BJ (cell line): ENCODE measurements around the gene RASSF4. TPM values are rescaled to one million over a fixed set of nuclear protein-coding genes. Genes with fewer than 3 reads are reported as not detected.

Source experiments
- CTCF ChIA-PET: fragments of 350-600 bp; formaldehyde crosslinking; extraction: SDS; loops from one replicate; lab custom pipeline; 2021; ENCODE audit warnings: antibody characterized with exemption, inconsistent platforms; lab: Yijun Ruan, JAX
- POLR2A ChIA-PET: fragments of 300-600 bp; sonication (Branson Sonifier 250); formaldehyde crosslinking; extraction: SDS; loops from one replicate; lab custom pipeline; 2021; ENCODE audit warnings: antibody characterized with exemption; lab: Charles Lee
- DNase-seq: peaks from one replicate; pipeline ENCODE4 v3.0.0-alpha.2; 2011; ENCODE audit warnings: low read depth
- H3K27me3 ChIP-seq: 2 replicates; pipeline ENCODE4 v1.6.0; 2011; ENCODE audit warnings: low read length; ENCODE audit not compliant: control insufficient read depth, insufficient read depth
- H3K36me3 ChIP-seq: 2 replicates; pipeline ENCODE4 v1.5.1; 2011; ENCODE audit warnings: low read length; ENCODE audit not compliant: control insufficient read depth, insufficient read depth
- H3K4me3 ChIP-seq: 2 replicates; pipeline ENCODE4 v1.5.1; 2011; ENCODE audit warnings: low read depth, mild to moderate bottlenecking, control low read depth, low read length
- CTCF ChIP-seq: IDR thresholded peaks from 2 replicates; pipeline ENCODE4 v1.5.1; 2011; ENCODE audit warnings: low read depth, mild to moderate bottlenecking, control low read depth, inconsistent platforms, low read length, moderate library complexity; ENCODE audit not compliant: insufficient read depth
- polyA plus RNA-seq: library from polyadenylated mRNA; depleted of rRNA; stranded (reverse); fragments of >200 nt; gene quantifications from 2 replicates; pipeline ENCODE4 v1.2.3, GENCODE V29; 2011

The RASSF4 gene
- polyA plus RNA-seq, 1 experiment, result 3.9 TPM

GRCh38 chr10:44986179-44986578 is 26.6 kb downstream of the RASSF4 start:
- no peak for TF ChIP-seq CTCF
- CTCF ChIA-PET, result interaction anchor here (1.7 kb wide), 1 partner anchor 11 kb away, joined by 5 read pairs; no protein-coding TSS in a partner anchor
- Histone ChIP-seq H3K36me3 (no peaks in the 10 kb centered on the region), H3K4me3 (no peak overlapping the region), H3K27me3 (no peaks in the 10 kb centered on the region)
- no peak for DNase-seq
- POLR2A ChIA-PET, result no interaction called here

DNA sequence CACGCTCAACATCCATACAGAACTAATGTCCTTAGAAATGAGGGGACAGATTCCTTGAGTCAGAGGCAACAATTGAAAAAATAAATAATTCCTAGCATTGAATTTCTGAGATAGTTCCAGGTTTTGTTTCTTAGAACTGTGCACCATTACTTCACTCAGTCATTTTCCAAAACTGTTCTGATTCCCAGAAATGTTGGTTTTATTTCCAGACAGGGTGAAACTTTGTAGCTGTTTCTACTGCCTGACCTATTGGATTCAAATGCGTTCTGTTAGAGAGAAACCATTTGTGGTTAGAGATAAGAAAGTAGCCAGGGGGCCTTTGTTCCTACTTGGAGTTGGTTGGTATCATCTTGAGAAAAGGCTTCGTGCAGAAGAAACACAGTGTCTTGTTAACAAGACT is 27.1 kb downstream of the RASSF4 start:
- H3K27me3 ChIP-seq, result no peaks in the 10 kb centered on the region
- no peak overlapping the region for H3K4me3 ChIP-seq
- no peak for TF ChIP-seq CTCF
- H3K36me3 ChIP-seq, result no peaks in the 10 kb centered on the region
- POLR2A ChIA-PET, result no interaction called here
- CTCF ChIA-PET, result interaction anchor here (1.7 kb wide), 1 partner anchor 11 kb away, joined by 5 read pairs; no protein-coding TSS in a partner anchor
- no peak for DNase-seq

DNA sequence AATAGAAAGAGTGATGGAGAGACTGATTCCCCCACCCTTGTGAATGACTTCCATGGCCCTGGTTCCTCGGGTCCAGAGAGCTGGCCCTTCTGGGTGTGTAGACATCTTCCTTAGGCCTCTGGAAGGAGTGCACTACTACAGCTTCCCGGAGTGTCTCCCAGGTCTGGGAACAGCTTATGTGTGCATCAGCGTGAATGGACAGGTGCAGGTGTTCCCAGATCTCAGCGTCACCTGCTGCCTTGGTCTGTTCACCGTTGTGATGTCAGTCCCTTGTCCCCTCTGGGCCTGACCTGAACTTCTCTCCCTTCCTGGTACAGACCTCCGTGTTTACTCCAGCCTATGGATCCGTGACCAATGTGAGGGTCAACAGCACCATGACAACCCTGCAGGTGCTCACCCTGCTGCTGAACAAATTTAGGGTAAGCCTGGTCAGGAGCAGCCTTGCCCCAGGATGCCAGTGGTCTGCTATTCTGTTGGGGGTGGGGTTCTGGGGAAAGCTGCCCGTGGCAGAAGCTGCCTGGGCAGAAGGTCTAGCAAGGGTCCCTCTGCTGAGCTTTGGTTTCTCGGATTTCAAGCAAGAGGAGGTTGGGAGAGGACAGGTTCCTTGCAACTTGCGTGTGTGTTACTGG is 29.5 kb downstream of the RASSF4 start:
- DNase-seq, result no peak
- Histone ChIP-seq H3K4me3 (no peak overlapping the region), H3K27me3 (no peaks in the 10 kb centered on the region), H3K36me3 (no peaks in the 10 kb centered on the region)
- TF ChIP-seq CTCF, result no peak
- CTCF ChIA-PET, result interaction anchor here (1.1 kb wide), 1 partner anchor 56 kb away, joined by 4 read pairs; no protein-coding TSS in a partner anchor
- POLR2A ChIA-PET, result no interaction called here

DNA sequence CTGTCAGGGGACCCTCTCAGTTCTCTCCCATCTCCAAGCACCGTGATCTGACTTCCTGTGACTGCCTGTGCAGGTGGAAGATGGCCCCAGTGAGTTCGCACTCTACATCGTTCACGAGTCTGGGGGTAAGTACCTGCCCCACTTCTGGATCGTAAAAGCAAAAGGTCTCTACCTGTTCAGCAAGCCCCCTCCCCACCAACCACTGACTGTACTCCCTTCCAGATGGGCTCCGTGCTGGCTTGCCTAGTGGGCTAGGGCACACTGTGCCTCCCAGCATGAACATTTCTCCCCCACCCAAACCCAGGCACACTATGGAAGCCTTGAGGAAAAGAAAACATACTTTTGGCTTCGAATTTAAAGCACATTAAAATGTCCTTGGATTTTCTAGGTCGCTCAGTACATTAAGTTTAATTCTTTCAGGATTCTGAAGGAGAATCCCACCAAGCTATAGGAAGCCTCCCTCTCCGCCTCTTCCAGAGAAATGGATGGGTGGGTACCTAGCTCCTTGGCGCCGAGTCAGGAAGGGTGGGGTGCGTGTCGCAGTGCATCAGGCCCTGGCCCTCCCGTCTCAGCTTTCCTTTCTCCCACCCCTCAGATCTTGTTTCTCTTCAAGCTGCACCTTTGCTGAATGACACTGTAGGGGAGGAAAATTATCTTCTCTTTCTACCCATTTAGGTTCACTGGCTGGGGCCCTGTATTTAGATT is 30.1 kb downstream of the RASSF4 start:
- no peaks in the 10 kb centered on the region for H3K36me3 ChIP-seq
- no peak for DNase-seq
- H3K27me3 ChIP-seq, result no peaks in the 10 kb centered on the region
- no peak for TF ChIP-seq CTCF
- POLR2A ChIA-PET, result no interaction called here
- CTCF ChIA-PET, result interaction anchor here (1.0 to 1.4 kb wide), 2 partner anchors 11 to 57 kb away, joined by 3 to 4 read pairs; partner anchors contain the start of gene DEPP1
- H3K4me3 ChIP-seq, result no peak overlapping the region

GRCh38 chr10:44990302-44990655 is 30.7 kb downstream of the RASSF4 start:
- no peak for DNase-seq
- 0 out of 2 replicates have a peak, but pooled peaks have one; percentile 9 for TF ChIP-seq CTCF
- H3K4me3 ChIP-seq, result no peak overlapping the region
- H3K36me3 ChIP-seq, result no peaks in the 10 kb centered on the region
- CTCF ChIA-PET, result interaction anchor here (1.0 to 1.4 kb wide), 2 partner anchors 11 to 57 kb away, joined by 3 to 4 read pairs; partner anchors contain the start of gene DEPP1
- H3K27me3 ChIP-seq, result no peaks in the 10 kb centered on the region
- POLR2A ChIA-PET, result no interaction called here
